Measurements from ENCODE around the gene IKZF1.

IKZF1 gene

GRCh38 chr7:50304129-50304910 lies at the start of gene IKZF1:
Gene IKZF1, plus strand, starts transcription at chr7:50304716. Its CDS starts 14,346 bp downstream, at chr7:50319062.
- H3K4me2 ChIP-seq (ENCODE audit: insufficient read depth, low read length): peak within 1 kb of the TSS; percentile 68
- no peaks in the 10 kb centered on the region for H3K9me3 ChIP-seq (ENCODE audit: insufficient read depth, low read length, severe bottlenecking)
- TF ChIP-seq CTCF (IDR thresholded peaks at IDR 0.05; ENCODE audit: borderline replicate concordance, extremely low read depth, low read length, poor library complexity, severe bottlenecking): no peak
- TF ChIP-seq EZH2 (IDR thresholded peaks at IDR 0.05; ENCODE audit: borderline replicate concordance, low read depth, low read length, severe bottlenecking): no peak
- peaks cover 14% of the 10 kb centered on the region for H3K36me3 ChIP-seq (ENCODE audit: insufficient read depth, low read length)
- peak within 1 kb of the TSS; percentile 67 for H2AFZ ChIP-seq (ENCODE audit: low read depth, low read length)
- H3K79me2 ChIP-seq (ENCODE audit: insufficient read depth, low read length): peaks cover 53% of the 10 kb centered on the region
- peak within 1 kb of the TSS; percentile 64 for H3K9ac ChIP-seq (ENCODE audit: low read depth, low read length)
- H3K27ac ChIP-seq (ENCODE audit: low read length): peak within 1 kb of the TSS; percentile 92
- DNase-seq (peak; percentile 70), ATAC-seq (ENCODE audit: insufficient read depth, low read depth) (peak; percentile 27)
- H4K20me1 ChIP-seq (ENCODE audit: insufficient read depth, low read length): no peaks in the 10 kb centered on the region
- H3K27me3 ChIP-seq (ENCODE audit: insufficient read depth, low read length, poor library complexity): no peaks in the 10 kb centered on the region
- peak within 1 kb of the TSS; percentile 53 to 60 for H3K4me3 ChIP-seq (ENCODE audit: low read depth in 1 of 2, low read length in 2 of 2)
- peaks cover 47% of the 10 kb centered on the region for H3K4me1 ChIP-seq (ENCODE audit: insufficient read depth, low read length)

GRCh38 chr7:50261593-50261992 lies 42.9 kb upstream of the IKZF1 start:
- Histone ChIP-seq H3K4me1 (ENCODE audit: insufficient read depth, low read length) (peaks cover 55% of the 10 kb centered on the region), H4K20me1 (ENCODE audit: insufficient read depth, low read length) (no peaks in the 10 kb centered on the region), H3K27me3 (ENCODE audit: insufficient read depth, low read length, poor library complexity) (no peaks in the 10 kb centered on the region), H3K79me2 (ENCODE audit: insufficient read depth, low read length) (no peaks in the 10 kb centered on the region), H3K36me3 (ENCODE audit: insufficient read depth, low read length) (no peaks in the 10 kb centered on the region), H3K4me2 (ENCODE audit: insufficient read depth, low read length) (no peak overlapping the region), H3K9me3 (ENCODE audit: insufficient read depth, low read length, severe bottlenecking) (no peaks in the 10 kb centered on the region), H3K4me3 (ENCODE audit: low read depth in 1 of 2, low read length in 2 of 2) (no peak overlapping the region), H3K9ac (ENCODE audit: low read depth, low read length) (no peak overlapping the region), H3K27ac (ENCODE audit: low read length) (peak overlapping the region; percentile 57), H2AFZ (ENCODE audit: low read depth, low read length) (peak overlapping the region; percentile 66)
- TF ChIP-seq CTCF (IDR thresholded peaks at IDR 0.05; ENCODE audit: borderline replicate concordance, extremely low read depth, low read length, poor library complexity, severe bottlenecking): no peak
- no peak for TF ChIP-seq EZH2 (IDR thresholded peaks at IDR 0.05; ENCODE audit: borderline replicate concordance, low read depth, low read length, severe bottlenecking)
- ATAC-seq (ENCODE audit: insufficient read depth, low read depth) (no peak), DNase-seq (no peak)

- Histone ChIP-seq H4K20me1 (ENCODE audit: insufficient read depth, low read length) (no peaks in the 10 kb centered on the region), H3K79me2 (ENCODE audit: insufficient read depth, low read length) (no peaks in the 10 kb centered on the region), H3K27me3 (ENCODE audit: insufficient read depth, low read length, poor library complexity) (no peaks in the 10 kb centered on the region), H3K4me1 (ENCODE audit: insufficient read depth, low read length) (peaks cover 64% of the 10 kb centered on the region), H3K9me3 (ENCODE audit: insufficient read depth, low read length, severe bottlenecking) (no peaks in the 10 kb centered on the region), H2AFZ (ENCODE audit: low read depth, low read length) (peak overlapping the region; percentile 66), H3K36me3 (ENCODE audit: insufficient read depth, low read length) (no peaks in the 10 kb centered on the region), H3K4me2 (ENCODE audit: insufficient read depth, low read length) (0 out of 2 replicates have a peak overlapping the region, but pooled peaks have one; percentile 3), H3K9ac (ENCODE audit: low read depth, low read length) (no peak overlapping the region; the same call in 1 of the 2 replicates), H3K27ac (ENCODE audit: low read length) (peak overlapping the region; percentile 57), H3K4me3 (ENCODE audit: low read depth in 1 of 2, low read length in 2 of 2) (no peak overlapping the region)
- TF ChIP-seq CTCF (IDR thresholded peaks at IDR 0.05; ENCODE audit: borderline replicate concordance, extremely low read depth, low read length, poor library complexity, severe bottlenecking) (no peak), EZH2 (IDR thresholded peaks at IDR 0.05; ENCODE audit: borderline replicate concordance, low read depth, low read length, severe bottlenecking) (no peak)
- DNase-seq (no peak), ATAC-seq (ENCODE audit: insufficient read depth, low read depth) (no peak)
Observed at GRCh38 chr7:50262446-50262845, 42.1 kb upstream of the IKZF1 start.

Measured in DND-41 (cell line).